Measurements from ENCODE around the gene TNK2.
"Not testable (repeated sequence)": the region's sequence is repeated elsewhere in the genome, so short reads cannot be mapped to it uniquely, and the experiment has no call there.

TNK2 gene

GRCh38 chr3:195825191-195825588 lies 83.2 kb downstream of the TNK2 start:
- in situ Hi-C loops (cut with MboI; ENCODE audit: low sequenced_read_pairs), result loop anchor here (25.0 kb wide), 2 partner anchors 387 to 687 kb away; partner anchors contain the start of genes RNF168, SLC51A, SMCO1 and ZDHHC19

DNA sequence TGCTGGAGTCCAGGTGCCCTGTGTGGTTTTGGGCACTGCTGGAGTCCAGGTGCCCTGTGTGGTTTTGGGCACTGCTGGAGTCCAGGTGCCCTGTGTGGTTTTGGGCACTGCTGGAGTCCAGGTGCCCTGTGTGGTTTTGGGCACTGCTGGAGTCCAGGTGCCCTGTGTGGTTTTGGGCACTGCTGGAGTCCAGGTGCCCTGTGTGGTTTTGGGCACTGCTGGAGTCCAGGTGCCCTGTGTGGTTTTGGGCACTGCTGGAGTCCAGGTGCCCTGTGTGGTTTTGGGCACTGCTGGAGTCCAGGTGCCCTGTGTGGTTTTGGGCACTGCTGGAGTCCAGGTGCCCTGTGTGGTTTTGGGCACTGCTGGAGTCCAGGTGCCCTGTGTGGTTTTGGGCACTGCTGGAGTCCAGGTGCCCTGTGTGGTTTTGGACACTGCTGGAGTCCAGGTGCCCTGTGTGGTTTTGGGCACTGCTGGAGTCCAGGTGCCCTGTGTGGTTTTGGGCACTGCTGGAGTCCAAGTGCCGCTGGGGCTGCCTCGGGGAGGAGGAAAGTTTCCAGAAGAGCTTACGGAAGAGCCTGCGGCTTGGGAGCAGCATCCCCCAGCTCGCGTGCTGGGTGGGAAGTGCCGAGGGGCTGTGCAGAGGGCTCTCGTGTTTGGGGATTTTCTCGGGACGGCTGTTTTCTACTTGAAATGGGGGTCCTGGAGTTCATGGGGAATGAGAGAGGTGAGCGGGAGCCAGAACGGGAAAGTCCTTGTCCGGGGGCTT lies 83.7 kb downstream of the TNK2 start:
- in situ Hi-C loops (cut with MboI; ENCODE audit: low sequenced_read_pairs), result loop anchor here (25.0 kb wide), 2 partner anchors 388 to 688 kb away; partner anchors contain the start of genes RNF168, SLC51A, SMCO1 and ZDHHC19

DNA sequence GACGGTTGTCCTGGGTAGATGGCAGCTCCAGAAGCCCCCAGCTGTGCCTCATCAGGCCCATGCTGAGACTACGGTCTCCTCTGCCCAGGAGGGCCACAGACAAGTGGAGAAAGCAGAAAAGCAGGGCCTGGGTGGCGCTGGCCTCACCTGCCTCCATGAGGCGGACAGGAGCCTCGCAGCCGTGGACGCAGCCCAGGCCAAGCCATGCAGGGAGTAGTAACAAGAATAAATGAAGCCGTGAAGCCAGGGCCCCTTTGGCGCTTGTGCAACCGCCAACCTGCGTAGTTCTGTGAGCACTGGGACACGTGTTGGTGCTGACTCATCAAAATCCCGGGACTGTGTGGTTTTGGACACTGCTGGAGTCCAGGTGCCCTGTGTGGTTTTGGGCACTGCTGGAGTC lies 84.4 kb downstream of the TNK2 start:
- in situ Hi-C loops (cut with MboI; ENCODE audit: low sequenced_read_pairs), result no loop called here

GRCh38 chr3:195823280-195823679 lies 85.1 kb downstream of the TNK2 start:
- in situ Hi-C loops (cut with MboI; ENCODE audit: low sequenced_read_pairs), result no loop called here

- in situ Hi-C loops (cut with MboI; ENCODE audit: low sequenced_read_pairs), result no loop called here
Observed at GRCh38 chr3:195822131-195822696, 86.1 kb downstream of the TNK2 start.

- in situ Hi-C loops (cut with MboI; ENCODE audit: low sequenced_read_pairs), result no loop called here
Observed at GRCh38 chr3:195821403-195822130, 86.8 kb downstream of the TNK2 start.

DNA sequence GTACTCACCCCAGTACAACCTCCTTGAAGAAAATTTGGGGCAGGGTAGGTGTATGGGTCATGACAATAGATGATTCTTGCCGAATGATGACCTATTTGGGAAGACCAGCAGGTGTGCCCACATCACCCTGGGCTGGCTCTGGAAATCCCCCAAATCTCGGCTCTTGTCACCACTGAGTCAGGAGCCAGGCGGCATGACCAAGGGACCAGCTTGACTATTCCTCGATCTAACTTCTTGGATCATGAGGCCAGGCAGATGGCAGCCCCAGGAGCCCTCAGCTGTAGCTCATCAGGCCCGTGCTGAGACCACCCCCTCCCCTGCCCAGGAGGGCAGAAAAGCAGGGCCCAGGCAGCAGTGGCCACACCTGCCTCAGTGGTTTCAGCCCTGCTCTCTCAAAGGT lies 87.5 kb downstream of the TNK2 start:
- in situ Hi-C loops (cut with MboI; ENCODE audit: low sequenced_read_pairs), result no loop called here

- in situ Hi-C loops (cut with MboI; ENCODE audit: low sequenced_read_pairs), result no loop called here
Observed at GRCh38 chr3:195820186-195820585, 88.2 kb downstream of the TNK2 start.

DNA sequence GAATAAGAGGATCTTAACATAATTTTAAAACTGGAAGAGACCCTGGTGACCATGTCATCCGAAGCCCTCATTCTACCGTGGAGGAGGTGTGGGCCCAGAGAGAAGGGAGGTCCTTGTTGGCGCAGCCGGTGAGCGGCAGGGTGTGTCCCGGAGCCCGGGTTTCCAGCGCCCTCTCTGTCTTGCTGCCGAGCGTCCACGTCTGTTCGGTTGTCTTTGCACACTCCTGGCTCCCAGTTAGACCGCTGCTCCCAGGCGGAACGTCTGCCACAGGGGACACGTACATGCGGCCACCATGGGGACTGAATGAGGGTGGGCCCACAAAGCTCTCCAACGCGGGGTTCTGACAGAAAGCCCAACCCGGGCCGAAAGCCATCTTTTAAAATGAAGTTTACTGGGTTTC lies 90.0 kb downstream of the TNK2 start:
- in situ Hi-C loops (cut with MboI; ENCODE audit: low sequenced_read_pairs), result no loop called here

DNA sequence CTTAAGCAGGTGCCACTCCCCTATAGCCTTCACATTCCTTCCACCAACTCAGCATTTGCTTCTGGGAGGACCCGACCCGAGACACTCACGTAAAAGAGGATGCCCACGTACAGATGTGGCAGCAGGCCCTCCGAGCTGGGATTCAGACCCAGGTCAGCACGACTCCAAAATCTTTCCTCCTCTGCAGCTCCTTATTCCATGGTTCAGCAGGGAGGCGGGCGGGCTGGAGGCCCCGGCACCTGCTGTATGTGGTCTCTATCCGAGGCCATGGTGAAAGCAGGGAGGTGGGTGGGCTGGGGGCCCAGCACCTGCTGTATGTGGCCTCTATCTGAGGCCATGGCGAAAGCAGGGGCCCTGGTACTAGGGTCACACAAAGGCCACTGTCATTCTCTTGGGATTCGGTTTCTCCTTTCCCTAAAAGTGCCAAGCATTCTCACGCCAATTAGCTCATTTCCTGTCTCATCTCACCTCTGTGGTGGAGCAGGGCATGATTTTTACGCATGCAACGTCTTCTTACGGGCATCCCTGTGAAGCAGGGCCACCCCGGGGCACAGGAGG lies 90.7 kb downstream of the TNK2 start:
- in situ Hi-C loops (cut with MboI; ENCODE audit: low sequenced_read_pairs), result no loop called here

DNA sequence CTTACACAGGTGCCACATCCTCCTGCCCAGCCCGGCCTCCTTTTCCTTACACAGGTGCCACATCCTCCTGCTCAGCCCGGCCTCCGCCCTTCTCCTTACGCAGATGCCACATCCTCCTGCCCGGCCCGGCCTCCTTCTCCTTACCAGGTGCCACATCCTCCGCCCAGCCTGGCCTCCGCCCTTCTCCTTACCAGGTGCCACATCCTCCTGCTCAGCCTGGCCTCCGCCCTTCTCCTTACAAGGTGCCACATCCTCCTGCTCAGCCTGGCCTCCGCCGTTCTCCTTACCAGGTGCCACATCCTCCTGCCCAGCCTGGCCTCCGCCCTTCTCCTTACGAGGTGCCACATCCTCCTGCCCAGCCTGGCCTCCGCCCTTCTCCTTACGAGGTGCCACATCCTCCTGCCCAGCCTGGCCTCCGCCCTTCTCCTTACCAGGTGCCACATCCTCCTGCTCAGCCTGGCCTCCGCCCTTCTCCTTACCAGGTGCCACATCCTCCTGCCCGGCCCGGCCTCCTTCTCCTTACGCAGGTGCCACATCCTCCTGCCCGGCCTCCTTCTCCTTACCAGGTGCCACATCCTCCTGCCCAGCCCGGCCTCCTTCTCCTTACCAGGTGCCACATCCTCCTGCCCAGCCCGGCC lies 92.0 kb downstream of the TNK2 start:
- in situ Hi-C loops (cut with MboI; ENCODE audit: low sequenced_read_pairs), result not testable (repeated sequence)

- in situ Hi-C loops (cut with MboI; ENCODE audit: low sequenced_read_pairs), result no loop called here
Observed at GRCh38 chr3:195815169-195815771, 93.1 kb downstream of the TNK2 start.

DNA sequence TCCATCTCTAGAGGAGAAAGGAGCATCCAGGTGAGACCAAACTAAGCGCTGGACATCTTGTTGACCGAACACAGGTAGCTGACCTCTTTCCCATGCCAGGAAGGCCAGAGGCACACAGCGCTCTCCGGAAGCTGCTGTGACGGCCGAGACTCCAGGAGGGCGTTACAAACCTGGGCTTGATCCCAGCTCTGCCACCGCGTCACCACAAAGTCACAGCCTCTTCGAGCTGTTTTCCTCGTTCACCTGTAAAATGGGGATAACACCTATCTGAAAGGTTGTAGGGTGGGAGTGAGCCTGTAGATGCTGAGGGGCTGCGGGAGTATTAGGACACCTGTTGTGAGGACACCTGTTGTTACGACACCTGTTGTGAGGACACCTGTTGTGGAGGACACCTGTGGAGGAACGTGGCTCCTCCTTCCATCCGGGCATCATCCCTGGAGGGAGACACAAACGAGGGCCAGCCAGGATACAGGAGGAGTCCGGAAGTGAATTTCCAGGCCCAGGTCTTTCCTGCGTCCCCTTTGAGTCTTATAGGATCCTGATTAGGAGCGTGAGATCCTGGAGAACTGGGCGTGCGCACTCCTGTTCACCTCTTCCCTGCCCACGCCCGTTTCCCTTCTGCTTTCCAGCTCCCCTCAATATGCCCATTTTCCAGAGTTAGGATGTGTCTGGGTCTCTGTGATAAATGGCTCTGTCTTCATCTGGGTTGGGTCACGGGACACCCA lies 94.3 kb downstream of the TNK2 start:
- in situ Hi-C loops (cut with MboI; ENCODE audit: low sequenced_read_pairs), result no loop called here

Data from HL-60/S4 (cell line).